ENCODE data around the gene GALNT10. TPM values are rescaled to one million over a fixed set of nuclear protein-coding genes. Genes with fewer than 3 reads are reported as not detected.
A peak's percentile ranks its signal among the peaks of the same experiment; 100 is the strongest.

GALNT10 gene
- total and polyA plus RNA-seq, 2 experiments from 2014 or later: 43.0 to 45.9 TPM

DNA sequence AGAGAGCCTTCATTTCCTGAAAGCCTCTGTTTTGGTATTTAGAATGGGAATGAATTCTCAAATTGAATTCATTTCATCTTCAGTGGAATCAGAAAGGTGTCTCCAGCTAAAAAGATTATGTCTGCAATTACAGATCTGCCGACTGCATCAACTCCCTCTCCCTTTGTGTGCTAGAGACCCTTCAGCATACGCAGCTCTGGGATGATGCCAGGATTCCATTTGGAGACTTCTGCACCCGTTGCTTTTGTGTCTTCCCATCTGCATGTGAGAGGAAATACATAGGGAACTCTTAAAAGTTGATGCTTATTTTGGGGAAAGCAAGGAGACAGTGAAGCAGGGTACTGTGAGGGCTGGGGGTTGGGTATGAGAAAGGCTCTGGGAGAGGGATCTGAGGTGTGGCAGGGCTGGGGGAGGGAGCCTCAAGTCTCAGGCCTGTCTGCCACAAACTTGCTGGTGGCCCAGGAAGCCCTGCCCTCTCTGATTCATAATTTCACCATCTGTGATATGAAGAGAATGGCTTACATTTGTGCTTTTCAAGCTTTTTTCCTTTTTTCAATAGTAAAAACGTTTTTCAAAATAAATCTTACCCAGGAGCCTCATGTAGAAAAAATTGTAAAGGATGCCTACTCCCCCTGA, 165.6 kb downstream of the GALNT10 start:
- Histone ChIP-seq H3K36me3 (replicated peaks; ENCODE audit: insufficient read depth, low read depth) (no peaks in the 10 kb centered on the region), H3K4me1 (ENCODE audit: insufficient read depth) (peaks cover 19% of the 10 kb centered on the region), H3K27ac (no peak overlapping the region), H3K9me3 (ENCODE audit: low read depth) (no peaks in the 10 kb centered on the region), H4K20me1 (ENCODE audit: insufficient read depth, poor library complexity, severe bottlenecking) (no peaks in the 10 kb centered on the region), H2AFZ (no peak overlapping the region), H3K4me2 (no peak overlapping the region), H3K4me3 (no peak overlapping the region), H3K79me2 (no peaks in the 10 kb centered on the region), H3K27me3 (no peaks in the 10 kb centered on the region), H3K9me2 (replicated peaks; ENCODE audit: insufficient read depth) (no peaks in the 10 kb centered on the region)
- DNase-seq (ENCODE audit: low spot score): no peak
- no peak for TF ChIP-seq EZH2phosphoT487 (IDR thresholded peaks at IDR 0.05; ENCODE audit: low read depth, severe bottlenecking, unreplicated experiment)
- TF ChIP-seq CTCF (IDR thresholded peaks at IDR 0.05; ENCODE audit: poor library complexity): no peak
- no peak for TF ChIP-seq EZH2 (IDR thresholded peaks at IDR 0.05; ENCODE audit: borderline replicate concordance)
- 59% methylated on average over 4 of the region's 4 CpGs for WGBS (ENCODE audit: low lambda C conversion rate, missing lambda C conversion rate)

DNA sequence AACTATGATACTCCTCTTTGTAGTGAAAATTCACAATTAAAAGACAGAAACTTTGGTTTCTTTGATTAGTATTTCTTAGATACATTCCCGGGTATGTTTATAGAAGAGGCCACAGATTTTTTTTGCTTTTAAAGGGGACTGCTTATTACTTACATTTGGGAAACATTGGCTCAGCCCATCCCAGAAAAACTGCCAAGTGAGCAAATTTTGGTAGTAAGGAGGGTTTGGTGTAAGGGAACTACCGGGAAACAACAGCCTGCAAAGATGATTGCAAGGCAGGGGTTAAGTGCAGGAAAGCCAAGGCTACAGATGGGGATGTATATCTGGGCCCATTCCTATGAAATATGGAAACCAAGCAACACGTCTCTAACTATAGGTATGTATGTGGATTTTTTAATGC, 166.4 kb downstream of the GALNT10 start:
- no peak for DNase-seq (ENCODE audit: low spot score)
- Histone ChIP-seq H2AFZ (no peak overlapping the region), H3K4me1 (ENCODE audit: insufficient read depth) (peaks cover 19% of the 10 kb centered on the region), H3K36me3 (replicated peaks; ENCODE audit: insufficient read depth, low read depth) (no peaks in the 10 kb centered on the region), H3K9me2 (replicated peaks; ENCODE audit: insufficient read depth) (no peaks in the 10 kb centered on the region), H3K27me3 (no peaks in the 10 kb centered on the region), H3K27ac (no peak overlapping the region), H3K4me3 (no peak overlapping the region), H4K20me1 (ENCODE audit: insufficient read depth, poor library complexity, severe bottlenecking) (no peaks in the 10 kb centered on the region), H3K4me2 (no peak overlapping the region), H3K79me2 (no peaks in the 10 kb centered on the region), H3K9me3 (ENCODE audit: low read depth) (no peaks in the 10 kb centered on the region)
- 83% methylated on average over 3 of the region's 3 CpGs for WGBS (ENCODE audit: low lambda C conversion rate, missing lambda C conversion rate)
- no peak for TF ChIP-seq EZH2phosphoT487 (IDR thresholded peaks at IDR 0.05; ENCODE audit: low read depth, severe bottlenecking, unreplicated experiment)
- no peak for TF ChIP-seq CTCF (IDR thresholded peaks at IDR 0.05; ENCODE audit: poor library complexity)
- no peak for TF ChIP-seq EZH2 (IDR thresholded peaks at IDR 0.05; ENCODE audit: borderline replicate concordance)

DNA sequence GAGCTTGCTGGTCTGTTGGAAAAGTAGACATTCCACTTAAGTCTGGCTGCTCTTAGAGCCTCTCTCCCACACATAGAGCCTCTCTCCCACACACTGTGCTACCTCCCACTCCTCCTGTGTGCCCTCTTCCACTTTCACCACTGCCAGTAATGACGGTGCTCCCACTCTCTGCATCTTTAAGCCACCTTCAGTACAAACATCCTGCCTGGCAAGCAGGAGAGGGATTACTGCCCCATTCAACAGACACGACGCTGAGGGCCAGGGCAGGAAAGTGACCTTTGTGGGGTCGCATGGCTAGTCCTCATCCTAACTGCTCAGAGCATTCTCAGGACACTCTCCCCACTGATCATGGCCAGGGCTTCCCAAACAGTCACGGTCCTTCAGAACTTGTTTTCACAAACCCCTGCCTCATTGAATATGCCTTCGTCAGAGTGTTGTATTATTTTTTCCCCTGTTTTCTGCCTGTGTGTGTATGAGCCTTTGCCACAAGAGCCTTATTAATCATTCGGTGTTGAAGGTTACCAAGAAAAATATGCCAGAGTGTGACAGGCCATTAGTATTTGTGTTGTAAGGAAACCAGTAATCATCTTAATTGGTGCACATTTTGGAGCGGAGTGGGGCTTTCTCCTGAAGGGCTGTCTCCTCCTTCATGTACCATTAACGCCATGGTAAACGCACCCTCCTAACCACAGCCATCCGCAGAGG, 168.1 kb downstream of the GALNT10 start:
- 51% methylated on average over 11 of the region's 11 CpGs for WGBS (ENCODE audit: low lambda C conversion rate, missing lambda C conversion rate)
- Histone ChIP-seq H3K79me2 (no peaks in the 10 kb centered on the region), H3K27ac (peak overlapping the region; percentile 7), H3K4me3 (no peak overlapping the region), H3K9me2 (replicated peaks; ENCODE audit: insufficient read depth) (no peaks in the 10 kb centered on the region), H4K20me1 (ENCODE audit: insufficient read depth, poor library complexity, severe bottlenecking) (no peaks in the 10 kb centered on the region), H3K36me3 (replicated peaks; ENCODE audit: insufficient read depth, low read depth) (no peaks in the 10 kb centered on the region), H2AFZ (no peak overlapping the region), H3K4me2 (no peak overlapping the region), H3K9me3 (ENCODE audit: low read depth) (no peaks in the 10 kb centered on the region), H3K4me1 (ENCODE audit: insufficient read depth) (peaks cover 19% of the 10 kb centered on the region), H3K27me3 (no peaks in the 10 kb centered on the region)
- TF ChIP-seq EZH2 (IDR thresholded peaks at IDR 0.05; ENCODE audit: borderline replicate concordance) (no peak), EZH2phosphoT487 (IDR thresholded peaks at IDR 0.05; ENCODE audit: low read depth, severe bottlenecking, unreplicated experiment) (no peak), CTCF (IDR thresholded peaks at IDR 0.05; ENCODE audit: poor library complexity) (no peak)
- DNase-seq (ENCODE audit: low spot score): no peak
